ENCODE results near the gene ULK2.
A peak's percentile ranks its signal among the peaks of the same experiment; 100 is the strongest.
"Not testable (repeated sequence)": the region's sequence is repeated elsewhere in the genome, so short reads cannot be mapped to it uniquely, and the experiment has no call there.

Gene ULK2

GRCh38 chr17:19766421-19767270 lies 101.1 kb downstream of the ULK2 start:
- peak; percentile 99 for TF ChIP-seq CTCF (conservative IDR thresholded peaks at IDR 0.05)
- no peak for TF ChIP-seq ZFX (IDR thresholded peaks at IDR 0.05)
- H3K27ac ChIP-seq = no peak overlapping the region

GRCh38 chr17:19766016-19766415 lies 101.7 kb downstream of the ULK2 start:
- TF ChIP-seq ZFX (IDR thresholded peaks at IDR 0.05) (no peak), CTCF (conservative IDR thresholded peaks at IDR 0.05) (no peak)
- H3K27ac ChIP-seq = no peak overlapping the region

GRCh38 chr17:19763991-19764390 lies 103.7 kb downstream of the ULK2 start:
- not testable (repeated sequence) for H3K27ac ChIP-seq

- H3K27ac ChIP-seq = no peak overlapping the region
- TF ChIP-seq CTCF (conservative IDR thresholded peaks at IDR 0.05) (no peak), ZFX (IDR thresholded peaks at IDR 0.05) (no peak)
Observed at GRCh38 chr17:19763416-19763815, 104.3 kb downstream of the ULK2 start.

GRCh38 chr17:19762515-19762961 lies 105.2 kb downstream of the ULK2 start:
- TF ChIP-seq CTCF (conservative IDR thresholded peaks at IDR 0.05) (peak; percentile 88), ZFX (IDR thresholded peaks at IDR 0.05) (no peak)

GRCh38 chr17:19760746-19761145 lies 107.0 kb downstream of the ULK2 start:
- TF ChIP-seq ZFX (IDR thresholded peaks at IDR 0.05) (no peak), CTCF (conservative IDR thresholded peaks at IDR 0.05) (no peak)
- no peak overlapping the region for H3K27ac ChIP-seq

More at GRCh38 chr17:19762515-19762961, 105.2 kb downstream of the ULK2 start:
- H3K27ac ChIP-seq = no peak overlapping the region

- TF ChIP-seq CTCF (conservative IDR thresholded peaks at IDR 0.05) (no peak), ZFX (IDR thresholded peaks at IDR 0.05) (no peak)
Observed at GRCh38 chr17:19759568-19760549, 107.9 kb downstream of the ULK2 start.

More at GRCh38 chr17:19759568-19760549, 107.9 kb downstream of the ULK2 start:
- H3K27ac ChIP-seq = no peak overlapping the region
